B cell (primary cell): ENCODE measurements around the gene TEC.

Experiments used
- CTCF ChIP-seq: fragments of 200-600 bp; IDR thresholded peaks from one replicate; pipeline ENCODE4 v1.8.0; 2022; ENCODE audit warnings: antibody characterized with exemption, mild to moderate bottlenecking
- EZH2 ChIP-seq: IDR thresholded peaks from 2 replicates; pipeline ENCODE4 v1.6.1; 2012; ENCODE audit warnings: borderline replicate concordance, low read depth, mild to moderate bottlenecking, moderate library complexity, low read length; ENCODE audit not compliant: insufficient read depth, poor library complexity, severe bottlenecking

DNA sequence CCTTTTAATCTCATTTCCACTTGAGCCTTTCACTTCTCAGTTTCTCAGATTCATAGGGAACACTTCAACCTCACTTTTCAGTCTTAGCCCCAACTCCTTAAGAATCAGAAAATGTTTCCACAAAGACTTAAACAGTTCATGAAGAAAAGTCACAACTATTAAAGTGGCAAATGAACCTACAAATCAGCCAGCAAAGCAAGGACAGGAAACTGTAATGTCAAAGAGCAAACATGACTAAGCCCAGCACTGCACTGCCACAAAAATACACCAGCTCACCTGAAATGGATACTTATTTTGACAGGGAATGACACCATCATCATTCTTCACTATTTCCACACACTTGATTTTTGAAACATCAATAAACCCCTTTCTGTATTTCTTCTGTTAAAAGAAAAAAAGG, 93.8 kb downstream of the TEC start:
- TF ChIP-seq EZH2 (no peak), CTCF (no peak)
